Hematopoietic multipotent progenitor cell treated with erythropoietin and hydrocortisone succinate and interleukin-3 and kit ligand, for 17 days (in vitro differentiated cells): Measurements from ENCODE around the gene MARCHF2.

Experiments used
- DNase-seq: peaks from one replicate; pipeline ENCODE4 v3.0.0-alpha.2; 2015; ENCODE audit warnings: low spot score

MARCHF2 gene

GRCh38 chr19:8478598-8478997 lies 65.5 kb downstream of the MARCHF2 start:
- DNase-seq = no peak

- no peak for DNase-seq
Measured at GRCh38 chr19:8481201-8481600, 68.1 kb downstream of the MARCHF2 start.

GRCh38 chr19:8481616-8482015 lies 68.5 kb downstream of the MARCHF2 start:
- DNase-seq = no peak

GRCh38 chr19:8482696-8483095 lies 69.6 kb downstream of the MARCHF2 start:
- DNase-seq = no peak

- DNase-seq = no peak
Measured at GRCh38 chr19:8483165-8483564, 70.1 kb downstream of the MARCHF2 start.

- no peak for DNase-seq
Measured at GRCh38 chr19:8484331-8484894, 71.3 kb downstream of the MARCHF2 start.

GRCh38 chr19:8485561-8486371 lies 72.7 kb downstream of the MARCHF2 start:
- no peak for DNase-seq

GRCh38 chr19:8486661-8487136 lies 73.6 kb downstream of the MARCHF2 start:
- no peak for DNase-seq

- no peak for DNase-seq
Measured at GRCh38 chr19:8487137-8487851, 74.2 kb downstream of the MARCHF2 start.

GRCh38 chr19:8488365-8488764 lies 75.3 kb downstream of the MARCHF2 start:
- no peak for DNase-seq
